SIG-M5 (cell line): ENCODE results near the gene ZNF414.

Source experiments
- DNase-seq: peaks from one replicate; lab custom pipeline; 2025; lab: John Stamatoyannopoulos, UW

ZNF414 gene

DNA sequence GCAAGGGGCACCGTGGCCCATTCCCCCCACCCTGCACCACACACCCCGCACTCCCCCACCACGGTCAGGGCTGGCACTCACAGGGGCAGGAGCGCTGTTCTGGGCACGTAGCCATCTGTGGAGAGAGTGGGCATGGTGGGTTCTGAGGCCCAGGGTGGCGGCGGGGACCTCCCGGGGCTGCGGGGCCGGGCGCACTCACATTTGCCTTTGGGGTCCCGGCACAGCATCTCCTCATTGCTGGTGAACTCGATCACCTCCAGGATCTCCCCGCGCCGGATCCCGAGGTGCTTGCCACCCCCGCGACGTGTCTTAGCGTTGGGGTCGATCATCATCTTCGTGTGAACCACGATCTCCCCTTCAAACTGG, 23.6 kb downstream of the ZNF414 start:
- no peak for DNase-seq

DNA sequence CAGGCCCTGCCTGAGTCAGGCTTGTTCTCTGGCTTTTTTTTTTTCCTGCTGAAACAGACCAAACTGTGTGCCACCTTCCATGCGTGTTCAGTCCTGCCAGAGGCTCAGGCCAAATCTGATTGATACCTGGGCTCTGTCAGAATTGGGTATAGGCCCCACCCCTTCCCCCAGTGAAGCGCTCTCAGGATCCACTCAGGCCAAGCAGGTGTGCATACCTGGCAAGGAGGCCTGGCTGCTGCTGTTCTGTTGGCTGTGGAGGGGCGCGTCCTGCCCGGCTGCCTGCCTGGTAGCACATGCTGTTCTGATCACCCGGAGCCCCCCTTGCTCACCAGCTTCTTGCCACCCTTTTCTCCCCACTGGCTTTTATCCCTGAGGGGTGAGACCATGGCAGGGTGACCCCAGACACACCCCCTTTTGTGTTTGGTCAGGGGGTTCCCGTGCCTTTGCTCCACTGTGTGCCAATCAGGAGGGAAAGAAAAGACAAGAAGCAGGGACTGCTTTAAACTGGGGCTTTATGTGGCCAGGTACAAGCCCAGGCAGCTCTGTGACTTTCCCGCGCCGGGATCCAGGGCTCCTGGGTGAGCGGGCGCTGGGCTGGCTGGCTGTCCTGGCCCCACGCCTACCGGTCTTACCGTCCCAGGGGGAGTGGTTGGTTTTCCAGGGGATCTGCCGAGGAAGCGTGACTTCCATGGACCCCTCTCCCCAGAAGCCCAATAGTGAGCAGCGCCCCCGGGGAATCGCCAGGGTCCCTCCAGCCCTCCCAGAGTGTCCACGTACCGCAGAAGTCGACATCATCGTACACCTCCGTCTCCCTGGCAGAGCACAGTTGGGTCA, 24.2 kb downstream of the ZNF414 start:
- DNase-seq = no peak

DNA sequence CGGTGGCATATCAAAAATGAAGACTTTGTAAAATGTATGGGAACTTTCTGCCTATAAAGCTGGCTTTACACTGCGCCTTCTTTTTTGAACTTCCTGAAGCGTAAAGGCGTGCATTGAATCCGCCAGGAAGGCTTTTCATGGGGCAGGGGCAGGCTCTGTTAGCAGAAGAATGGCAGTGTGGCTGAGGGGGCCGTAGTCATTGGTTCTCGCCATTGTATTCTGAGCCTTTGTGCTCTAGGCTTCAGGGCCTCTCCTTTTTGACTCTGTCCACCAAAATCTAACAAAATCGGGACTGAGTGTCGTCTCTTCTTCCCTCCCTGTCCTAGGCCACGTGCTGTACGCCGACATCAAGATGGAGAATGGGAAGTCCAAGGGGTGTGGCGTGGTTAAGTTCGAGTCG, 25.6 kb downstream of the ZNF414 start:
- DNase-seq = no peak

DNA sequence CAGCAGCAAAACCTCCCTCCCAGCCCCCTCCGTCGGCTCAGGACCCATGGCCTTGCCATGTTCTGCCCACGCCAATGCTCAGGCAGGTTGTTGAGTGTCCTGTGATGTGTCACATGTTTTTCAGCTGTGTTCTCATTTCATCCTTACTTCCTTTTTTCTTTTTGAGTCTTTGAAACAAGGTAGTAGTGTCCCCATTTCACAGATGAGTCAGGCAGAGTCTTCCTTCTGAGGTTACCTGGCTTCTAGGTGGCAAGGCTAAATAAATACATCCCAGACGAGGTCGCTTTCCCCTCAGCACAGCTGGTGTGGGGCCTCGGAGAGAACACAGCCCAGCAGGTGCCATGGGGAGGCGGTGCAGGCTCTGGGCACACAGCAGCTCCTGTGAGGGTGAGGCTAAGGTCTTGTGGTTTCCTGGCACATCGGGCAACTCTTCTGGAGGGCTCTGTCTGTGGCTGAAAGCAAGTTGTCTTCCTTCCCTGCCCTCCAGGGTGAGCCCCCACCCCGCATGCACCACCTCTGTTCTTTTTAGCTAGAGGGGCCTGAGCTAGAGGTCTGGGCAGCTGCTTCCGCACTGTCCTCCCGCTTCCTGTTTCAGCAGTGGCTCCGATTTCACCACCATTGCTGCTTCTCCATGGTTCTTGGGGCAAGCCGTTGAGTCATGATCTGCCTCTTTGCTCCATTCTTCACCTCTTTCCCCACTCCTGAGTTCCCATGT, 26.7 kb downstream of the ZNF414 start:
- DNase-seq = peak; percentile 89

DNA sequence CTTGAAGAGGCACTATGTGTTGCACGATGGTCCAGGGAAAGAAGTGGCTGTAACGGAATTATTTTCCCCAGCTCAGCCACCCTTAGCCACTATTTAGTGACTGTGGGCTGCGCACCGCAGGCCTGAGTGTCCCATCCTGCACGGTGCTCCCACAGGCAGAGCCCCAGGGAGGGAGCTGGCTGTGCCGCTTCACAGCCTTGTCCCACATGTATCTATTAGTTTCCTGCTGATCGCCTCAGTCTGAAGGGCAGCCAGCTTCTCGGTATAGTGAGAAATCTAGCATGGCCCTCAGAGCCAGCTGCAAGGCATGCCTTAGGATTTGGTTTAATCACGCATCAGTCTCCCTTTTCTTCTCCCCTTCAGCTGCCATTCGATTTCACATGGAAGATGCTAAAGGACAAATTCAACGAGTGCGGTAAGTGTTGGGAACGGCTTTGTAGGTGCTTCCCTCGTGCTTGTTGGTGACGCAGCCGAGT, 27.3 kb downstream of the ZNF414 start:
- DNase-seq = no peak

DNA sequence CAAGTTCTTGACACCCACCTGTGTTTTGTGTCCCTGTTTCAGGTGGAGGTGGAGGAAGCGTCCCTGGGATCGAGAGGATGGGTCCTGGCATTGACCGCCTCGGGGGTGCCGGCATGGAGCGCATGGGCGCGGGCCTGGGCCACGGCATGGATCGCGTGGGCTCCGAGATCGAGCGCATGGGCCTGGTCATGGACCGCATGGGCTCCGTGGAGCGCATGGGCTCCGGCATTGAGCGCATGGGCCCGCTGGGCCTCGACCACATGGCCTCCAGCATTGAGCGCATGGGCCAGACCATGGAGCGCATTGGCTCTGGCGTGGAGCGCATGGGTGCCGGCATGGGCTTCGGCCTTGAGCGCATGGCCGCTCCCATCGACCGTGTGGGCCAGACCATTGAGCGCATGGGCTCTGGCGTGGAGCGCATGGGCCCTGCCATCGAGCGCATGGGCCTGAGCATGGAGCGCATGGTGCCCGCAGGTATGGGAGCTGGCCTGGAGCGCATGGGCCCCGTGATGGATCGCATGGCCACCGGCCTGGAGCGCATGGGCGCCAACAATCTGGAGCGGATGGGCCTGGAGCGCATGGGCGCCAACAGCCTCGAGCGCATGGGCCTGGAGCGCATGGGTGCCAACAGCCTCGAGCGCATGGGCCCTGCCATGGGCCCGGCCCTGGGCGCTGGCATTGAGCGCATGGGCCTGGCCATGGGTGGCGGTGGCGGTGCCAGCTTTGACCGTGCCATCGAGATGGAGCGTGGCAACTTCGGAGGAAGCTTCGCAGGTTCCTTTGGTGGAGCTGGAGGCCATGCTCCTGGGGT, 28.2 kb downstream of the ZNF414 start:
- no peak for DNase-seq

DNA sequence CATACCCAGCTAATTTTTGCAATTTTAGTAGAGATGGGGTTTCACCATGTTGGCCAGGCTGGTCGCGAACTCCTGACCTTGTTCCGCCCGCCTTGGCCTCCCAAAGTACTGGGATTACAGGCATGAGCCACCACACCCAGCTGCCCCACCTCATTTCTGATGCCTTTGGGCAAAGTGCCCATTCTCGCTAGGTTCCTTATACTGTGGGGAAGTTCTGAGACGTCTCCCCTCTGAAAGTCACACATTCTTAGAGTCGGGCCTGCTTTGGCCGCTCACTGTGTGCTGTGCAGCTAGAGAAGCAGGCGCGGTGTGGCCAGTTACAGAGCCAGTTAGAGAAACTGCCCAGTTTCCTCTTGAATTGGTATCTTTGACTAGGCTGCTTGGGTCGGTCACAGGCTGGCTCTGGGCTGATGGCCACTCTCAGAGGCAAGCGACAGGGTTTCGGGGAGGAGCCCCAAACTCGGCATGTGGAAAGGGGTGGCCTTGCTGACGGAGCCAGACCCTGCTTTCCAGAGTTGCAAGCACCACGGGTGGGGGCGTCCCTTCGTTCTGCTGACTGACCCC, 29.6 kb downstream of the ZNF414 start:
- no peak for DNase-seq

DNA sequence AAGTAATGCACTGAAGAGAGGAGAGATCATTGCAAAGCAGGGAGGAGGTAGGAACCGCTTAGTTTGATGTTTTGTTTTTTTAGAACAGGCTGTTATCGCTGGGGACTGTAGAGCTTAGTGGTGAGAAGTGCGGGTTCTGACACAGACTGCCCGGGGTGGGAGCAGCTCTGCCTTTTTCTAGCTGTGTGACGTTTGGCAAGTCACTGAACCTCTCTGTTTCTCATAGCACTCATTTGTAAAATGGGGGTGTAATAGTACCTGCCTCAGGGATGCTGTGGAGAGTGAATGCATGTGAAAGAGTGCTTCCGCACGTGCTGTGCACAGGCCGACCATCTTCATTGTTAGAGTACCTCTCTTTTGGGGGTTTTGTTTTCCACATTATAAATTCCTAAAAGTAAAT, 30.8 kb downstream of the ZNF414 start:
- DNase-seq = no peak

DNA sequence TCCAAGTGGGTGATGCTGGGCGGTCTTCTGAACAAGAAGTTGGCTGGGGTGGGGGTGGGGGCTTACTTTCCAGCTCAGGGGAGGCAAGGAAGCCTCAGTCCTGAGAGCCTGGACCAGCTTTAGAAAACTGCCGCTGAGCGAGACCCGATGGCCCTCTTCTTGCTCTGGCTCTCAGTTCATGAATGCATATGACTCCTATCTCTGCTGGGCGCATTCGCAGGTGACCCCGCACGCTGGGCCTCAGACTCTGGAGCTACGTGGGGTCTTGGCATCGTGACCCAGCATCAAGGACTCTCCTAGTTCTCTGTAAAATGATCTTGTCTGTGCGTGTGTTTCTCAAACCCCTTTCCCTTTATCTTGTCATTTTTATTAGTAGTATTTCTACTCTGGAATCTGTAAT, 31.3 kb downstream of the ZNF414 start:
- no peak for DNase-seq

DNA sequence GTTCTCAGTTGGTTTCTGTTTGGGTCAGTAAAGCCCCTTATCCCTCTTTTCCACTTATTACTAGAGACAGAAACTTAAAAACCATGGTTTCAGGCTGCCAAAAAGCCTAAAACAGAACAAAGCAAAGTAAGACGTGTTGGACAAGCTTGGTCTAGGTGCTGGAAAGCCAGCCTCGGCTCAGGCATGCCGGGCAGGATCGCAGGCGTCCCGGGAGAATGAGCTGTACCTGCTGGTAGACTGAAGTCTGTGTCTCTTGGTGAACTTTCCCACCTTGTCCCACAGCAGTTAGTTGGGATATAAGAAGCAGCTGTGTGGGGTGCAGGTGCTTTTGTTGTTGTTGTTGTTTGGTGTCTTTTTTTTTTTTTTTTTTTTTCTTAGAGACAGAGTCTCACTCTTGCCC, 32.4 kb downstream of the ZNF414 start:
- no peak for DNase-seq

DNA sequence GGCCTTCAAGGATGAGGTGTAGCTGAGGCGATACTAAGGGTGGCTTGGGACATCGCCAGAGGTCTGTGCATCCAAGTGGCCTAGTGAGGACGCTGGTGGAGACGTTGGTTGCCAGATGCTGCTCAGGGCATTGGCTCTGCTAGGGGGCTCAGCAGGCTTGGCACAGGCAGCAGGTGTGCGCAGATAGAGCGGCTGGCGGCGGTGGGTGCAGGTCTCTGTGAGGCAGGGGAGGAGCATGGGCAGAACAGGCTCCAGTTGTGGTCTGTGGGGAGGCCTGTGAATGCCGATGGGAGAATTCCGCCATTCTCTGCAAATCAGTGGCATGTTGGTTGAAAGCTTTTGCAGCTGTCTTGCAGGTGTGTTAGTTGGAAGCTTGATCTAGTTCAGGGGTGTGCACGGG, 32.8 kb downstream of the ZNF414 start:
- no peak for DNase-seq

DNA sequence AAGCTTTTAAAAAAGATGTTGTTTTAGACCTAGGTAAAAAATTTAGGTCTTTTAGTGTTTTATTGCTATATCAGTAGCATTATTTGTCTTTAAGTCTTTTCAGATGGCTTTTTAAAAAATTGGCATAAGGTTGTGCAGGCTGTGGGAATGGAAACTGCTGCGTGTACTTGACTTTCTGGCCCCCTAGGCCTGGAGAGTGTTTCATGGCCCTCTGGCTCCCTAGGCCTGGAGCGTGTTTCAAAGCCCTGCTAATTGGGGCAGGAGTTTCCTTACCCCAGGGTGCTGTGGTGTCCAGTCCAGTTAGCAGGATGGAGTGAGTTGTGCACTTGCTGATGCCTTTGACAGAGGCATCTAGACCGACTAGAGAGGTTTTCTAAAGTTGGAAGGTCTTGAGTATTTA, 35.4 kb downstream of the ZNF414 start:
- no peak for DNase-seq

DNA sequence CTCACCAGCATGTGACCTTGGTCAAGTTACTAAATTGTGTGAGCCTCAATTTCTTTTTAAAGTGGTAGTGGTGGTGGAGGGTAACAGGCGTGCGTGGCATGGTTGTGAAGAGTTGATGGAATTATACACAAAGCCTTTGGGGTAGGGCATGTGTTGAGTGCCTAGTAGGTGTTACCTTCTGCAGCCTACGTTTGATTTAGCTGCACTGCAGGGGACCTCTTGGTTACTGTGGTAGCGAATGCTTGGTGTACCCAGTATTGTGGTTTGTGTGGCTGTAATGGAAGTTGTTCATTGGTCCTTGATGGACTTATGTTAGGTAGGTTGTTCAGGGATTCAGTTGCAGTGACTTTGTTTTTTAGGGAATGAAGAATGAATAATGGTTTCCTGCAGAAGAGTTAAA, 36.1 kb downstream of the ZNF414 start:
- DNase-seq = no peak

DNA sequence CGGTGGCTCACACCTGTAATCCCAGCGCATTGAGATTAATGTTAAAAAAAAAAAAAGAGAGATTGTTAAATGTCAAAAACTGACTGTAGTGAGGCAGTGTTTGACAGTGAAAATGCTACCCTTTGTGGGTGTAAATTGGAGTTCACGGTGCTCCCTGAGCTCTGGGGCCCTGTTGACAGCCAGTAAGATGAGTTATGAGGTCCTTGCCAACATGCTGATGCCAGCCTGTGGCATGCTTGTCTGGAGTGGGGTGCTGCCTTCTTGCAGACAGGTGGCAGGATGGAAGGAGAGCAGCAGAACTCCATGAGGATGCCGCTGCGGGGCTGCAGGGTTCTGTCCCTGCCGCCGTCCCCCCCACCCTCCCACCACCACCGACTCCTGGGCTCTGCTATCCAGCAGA, 37.4 kb downstream of the ZNF414 start:
- DNase-seq = no peak

DNA sequence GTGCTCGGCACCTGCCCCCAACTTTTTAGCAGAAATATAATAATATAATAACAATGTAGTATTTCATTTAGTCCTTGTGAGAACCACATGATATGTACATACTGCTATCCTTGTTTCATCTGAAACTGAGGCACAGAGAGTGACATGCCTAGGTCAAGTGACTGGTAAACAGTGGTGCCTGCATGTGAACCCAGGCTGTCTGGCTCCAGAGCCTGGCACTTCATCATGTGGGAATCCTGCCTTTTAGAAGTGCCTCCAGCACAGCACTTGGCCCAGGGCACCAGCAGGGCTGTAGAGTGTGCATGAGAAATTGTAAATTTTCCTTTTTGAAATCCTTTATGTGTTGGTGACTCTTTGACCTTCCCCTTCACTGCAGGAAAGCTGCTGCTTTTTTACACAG, 39.0 kb downstream of the ZNF414 start:
- no peak for DNase-seq

DNA sequence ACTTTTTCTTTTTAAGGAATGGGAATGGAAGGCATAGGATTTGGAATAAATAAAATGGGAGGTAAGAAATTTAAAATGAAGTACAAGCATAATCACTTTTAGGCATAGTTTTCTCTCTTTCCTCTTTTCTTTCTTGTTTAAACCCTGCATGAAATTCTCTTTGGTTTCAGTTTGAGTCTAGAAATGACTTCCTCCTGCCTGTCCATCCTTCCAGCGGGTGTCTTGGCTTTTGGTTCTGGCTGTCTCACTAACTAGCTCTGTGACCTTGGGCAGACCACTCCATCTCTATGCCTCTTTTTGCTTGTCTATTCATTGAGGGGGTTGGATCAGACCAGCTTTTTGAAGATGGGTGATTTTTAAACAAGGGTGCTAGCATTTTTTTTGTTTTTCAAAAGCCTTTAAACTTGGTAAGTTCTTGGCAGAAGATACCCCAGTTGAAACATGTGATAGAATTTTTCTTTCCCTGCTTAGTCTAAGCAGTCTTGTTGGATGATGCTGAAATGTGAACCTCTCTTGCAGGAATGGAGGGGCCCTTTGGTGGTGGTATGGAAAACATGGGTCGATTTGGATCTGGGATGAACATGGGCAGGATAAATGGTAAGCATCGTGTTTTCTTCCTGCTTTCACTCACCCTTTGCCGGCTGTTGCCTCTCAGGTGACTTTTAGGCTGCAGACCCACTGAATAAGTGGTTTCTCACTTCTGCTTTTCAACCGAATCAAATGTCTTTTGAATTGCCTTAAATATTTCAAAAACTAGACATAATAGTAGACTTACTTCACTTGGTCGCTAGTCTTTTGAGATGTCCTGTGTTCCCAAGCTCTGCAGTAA, 40.1 kb downstream of the ZNF414 start:
- DNase-seq = no peak

DNA sequence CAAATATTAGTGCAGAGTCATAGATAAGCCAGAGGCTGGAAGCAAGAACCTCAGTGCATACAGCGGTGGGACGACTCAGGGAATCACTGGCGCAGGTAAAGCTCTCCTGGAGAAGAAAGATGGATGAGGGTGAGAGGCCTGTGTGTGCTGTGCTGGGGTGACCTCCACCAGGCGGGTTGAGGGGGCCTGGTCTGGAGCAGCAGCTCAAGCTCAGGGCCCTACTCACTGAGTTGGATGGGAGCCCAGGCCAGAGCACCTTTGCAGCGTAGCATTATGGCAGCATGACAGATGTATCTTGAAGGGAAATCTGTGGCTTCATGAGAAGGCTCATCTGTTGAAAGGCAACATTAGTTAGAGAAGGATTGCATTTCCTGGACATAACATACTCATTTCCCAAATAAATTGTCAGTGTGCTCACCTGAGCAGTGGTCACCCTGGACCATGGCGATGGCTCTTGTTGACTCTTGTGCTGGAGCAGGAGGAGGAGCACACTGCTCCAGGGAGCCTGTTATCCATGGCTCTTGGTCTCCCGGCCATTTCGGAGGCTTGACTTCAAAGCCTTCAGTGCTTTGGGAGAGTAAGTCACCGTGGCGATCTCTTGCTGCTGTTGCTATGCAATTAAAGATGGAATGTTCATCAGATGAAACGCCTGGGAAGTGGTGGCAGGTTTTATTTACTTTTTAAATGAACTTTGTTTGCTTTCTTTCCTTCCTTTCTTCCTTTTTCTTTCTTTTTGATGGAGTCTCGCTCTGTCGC, 44.2 kb downstream of the ZNF414 start:
- DNase-seq = no peak

DNA sequence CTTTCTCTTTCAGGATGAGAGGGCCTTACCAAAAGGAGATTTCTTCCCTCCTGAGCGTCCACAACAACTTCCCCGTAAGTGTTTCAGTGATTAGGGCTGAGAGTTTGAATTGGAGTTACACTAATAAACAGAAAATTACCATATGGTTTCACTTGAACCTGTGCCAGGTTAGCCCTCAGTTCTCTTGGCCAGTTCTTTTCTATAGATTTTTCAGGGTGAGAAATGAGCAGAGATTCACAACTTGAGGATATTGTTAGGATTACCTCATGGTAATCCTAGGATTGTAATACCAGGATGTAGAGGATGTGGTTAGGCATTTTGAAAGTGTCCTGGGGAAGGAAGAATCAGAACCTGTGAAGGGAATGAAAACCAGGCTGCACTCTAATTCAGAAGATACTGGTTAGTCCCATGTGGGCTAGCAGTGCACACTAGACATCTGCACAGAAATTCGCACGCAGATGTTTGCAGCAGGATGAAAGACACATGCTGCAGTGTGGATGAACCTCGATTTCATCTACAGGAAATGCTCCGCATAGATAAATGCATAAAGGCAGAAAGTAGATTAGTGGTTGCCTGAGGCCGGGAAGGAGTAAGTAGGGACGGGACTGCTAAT, 45.1 kb downstream of the ZNF414 start:
- no peak for DNase-seq

DNA sequence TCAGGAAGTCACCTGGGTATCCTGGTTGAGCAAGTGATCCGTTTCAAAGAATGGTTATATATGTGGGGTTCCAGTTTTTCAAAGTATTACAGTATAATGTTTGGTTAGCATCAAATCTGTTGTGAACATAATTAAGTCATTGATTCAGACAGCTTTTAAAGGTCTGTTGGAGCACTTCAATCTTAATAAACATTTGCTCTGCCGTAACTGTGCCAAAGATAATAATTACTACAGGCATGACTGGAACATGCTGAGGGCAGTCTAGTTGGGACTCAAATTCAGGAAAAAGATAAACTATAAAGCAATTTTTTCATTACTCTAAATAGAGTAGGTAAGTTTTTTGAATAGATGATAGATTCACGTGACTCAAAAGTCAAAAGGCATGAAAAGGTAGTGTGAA, 45.8 kb downstream of the ZNF414 start:
- no peak for DNase-seq

DNA sequence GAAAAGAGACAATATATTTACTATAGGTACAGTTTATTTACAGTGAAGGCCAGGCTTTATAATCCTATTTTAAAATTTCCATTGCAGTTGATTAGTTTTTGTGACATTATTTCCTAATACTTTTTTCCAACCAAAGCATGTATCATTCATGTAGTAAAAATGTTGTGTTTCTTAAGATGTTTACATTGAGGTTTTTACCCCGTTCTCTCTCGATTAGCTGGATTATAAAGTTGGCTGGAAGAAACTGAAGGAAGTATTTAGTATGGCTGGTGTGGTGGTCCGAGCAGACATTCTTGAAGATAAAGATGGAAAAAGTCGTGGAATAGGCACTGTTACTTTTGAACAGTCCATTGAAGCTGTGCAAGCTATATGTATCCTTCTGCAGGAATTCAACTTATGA, 47.9 kb downstream of the ZNF414 start:
- DNase-seq = no peak
